Left ventricle myocardium inferior (tissue), 1 donor: ENCODE data around the gene TEKT3. TPM values are rescaled to one million over a fixed set of nuclear protein-coding genes. Genes with fewer than 3 reads are reported as not detected.

ENCODE experiments used
- DNase-seq: peaks from one replicate; pipeline ENCODE4 v3.0.0-alpha.2; 2020
- H3K27ac ChIP-seq: fragments of 200-600 bp; replicated peaks from 2 replicates; pipeline ENCODE4 v1.8.0; 2021
- H3K27me3 ChIP-seq: fragments of 200-600 bp; 2 replicates; pipeline ENCODE4 v1.8.0; 2021; ENCODE audit warnings: low read depth
- H3K36me3 ChIP-seq: fragments of 200-600 bp; 2 replicates; pipeline ENCODE4 v1.8.0; 2021
- H3K4me1 ChIP-seq: fragments of 200-600 bp; 2 replicates; pipeline ENCODE4 v1.8.0; 2021
- H3K4me3 ChIP-seq: fragments of 200-600 bp; 2 replicates; pipeline ENCODE4 v1.8.0; 2021; ENCODE audit warnings: mild to moderate bottlenecking, moderate library complexity
- H3K9me3 ChIP-seq: fragments of 200-600 bp; replicated peaks from 2 replicates; pipeline ENCODE4 v1.8.0; 2021
- CTCF ChIP-seq: fragments of 200-600 bp; IDR thresholded peaks from 2 replicates; pipeline ENCODE4 v1.8.0; 2021; ENCODE audit warnings: antibody characterized with exemption, mild to moderate bottlenecking, borderline replicate concordance
- intact Hi-C: fragments of 100-400 bp; cut with micrococcal nuclease; formaldehyde crosslinking; loops from one replicate; pipeline ENCODE4 v1.11.0; 2022
- total RNA-seq: library from RNA; stranded (reverse); fragmentation: NEBNext Ultra II Directional; extraction: Animal tissue kit (Norgen Biotek cat#: 25700); gene quantifications from one replicate; pipeline ENCODE4 v1.2.1, GENCODE V29; 2021
- donor health status: DM: no; HTN: yes; CAD: no; lungs with severe emphysema.

The TEKT3 gene
- total RNA-seq, 1 donor from 2014 or later: 0.49 TPM

GRCh38 chr17:15267996-15268395 lies 73.4 kb downstream of the TEKT3 start:
- Histone ChIP-seq H3K36me3 (no peaks in the 10 kb centered on the region), H3K4me3 (no peak overlapping the region), H3K27me3 (no peaks in the 10 kb centered on the region), H3K27ac (no peak overlapping the region), H3K4me1 (peaks cover 54% of the 10 kb centered on the region), H3K9me3 (no peaks in the 10 kb centered on the region)
- DNase-seq: no peak
- TF ChIP-seq CTCF: no peak
- intact Hi-C loops: no loop called here

- no peak overlapping the region for H3K4me3 ChIP-seq
- H3K9me3 ChIP-seq: no peaks in the 10 kb centered on the region
- H3K36me3 ChIP-seq: no peaks in the 10 kb centered on the region
- peak overlapping the region; percentile 14 for H3K27ac ChIP-seq
- intact Hi-C loops: no loop called here
- peaks cover 66% of the 10 kb centered on the region for H3K4me1 ChIP-seq
- TF ChIP-seq CTCF: no peak
- no peak for DNase-seq
- no peaks in the 10 kb centered on the region for H3K27me3 ChIP-seq
Observed at GRCh38 chr17:15266325-15267125, 74.9 kb downstream of the TEKT3 start.

- Histone ChIP-seq H3K27ac (peak within 1 kb of the TSS; percentile 99), H3K4me1 (peaks cover 72% of the 10 kb centered on the region), H3K4me3 (peak within 1 kb of the TSS; percentile 90), H3K27me3 (no peaks in the 10 kb centered on the region), H3K9me3 (no peaks in the 10 kb centered on the region), H3K36me3 (peaks cover under 1% of the 10 kb centered on the region)
- DNase-seq: peak; percentile 46
- TF ChIP-seq CTCF: peak; percentile 49
- intact Hi-C loops: no loop called here
Observed at GRCh38 chr17:15265131-15265530, 76.3 kb downstream of the TEKT3 start, which contains the start of gene PMP22. TSS of gene PMP22 (minus strand) at chr17:15265326. CDS start at chr17:15260727, 4,599 bp downstream.

- intact Hi-C loops: no loop called here
- H3K27ac ChIP-seq: peak overlapping the region; percentile 99
- no peaks in the 10 kb centered on the region for H3K9me3 ChIP-seq
- peak; percentile 62 for DNase-seq
- H3K4me3 ChIP-seq: peak overlapping the region; percentile 90
- H3K36me3 ChIP-seq: peaks cover 6% of the 10 kb centered on the region
- no peaks in the 10 kb centered on the region for H3K27me3 ChIP-seq
- peaks cover 72% of the 10 kb centered on the region for H3K4me1 ChIP-seq
- TF ChIP-seq CTCF: no peak
Observed at GRCh38 chr17:15264542-15264941, 76.9 kb downstream of the TEKT3 start.

GRCh38 chr17:15263680-15264079 lies 77.7 kb downstream of the TEKT3 start:
- peaks cover 73% of the 10 kb centered on the region for H3K4me1 ChIP-seq
- no peaks in the 10 kb centered on the region for H3K27me3 ChIP-seq
- TF ChIP-seq CTCF: no peak
- peak overlapping the region; percentile 90 for H3K4me3 ChIP-seq
- DNase-seq: no peak
- H3K9me3 ChIP-seq: no peaks in the 10 kb centered on the region
- H3K27ac ChIP-seq: peak overlapping the region; percentile 99
- intact Hi-C loops: loop anchor here (2.0 kb wide), 1 partner anchor 239 kb away; no protein-coding TSS in a partner anchor
- peaks cover 15% of the 10 kb centered on the region for H3K36me3 ChIP-seq
